CD4-positive, alpha-beta T cell (primary cell): ENCODE results near the gene AGPS. TPM values are rescaled to one million over a fixed set of nuclear protein-coding genes. Genes with fewer than 3 reads are reported as not detected.
"Not testable (repeated sequence)": the region's sequence is repeated elsewhere in the genome, so short reads cannot be mapped to it uniquely, and the experiment has no call there.

Experiments used
- ATAC-seq: fragments of 200-7000 bp; cut with Tn5 transposase; one replicate; pipeline ENCODE4 v1.10.0; 2022; ENCODE audit warnings: mild to moderate bottlenecking; ENCODE audit not compliant: poor library complexity
- CTCF ChIA-PET: fragments of 350-600 bp; sonication (Branson Sonifier 250); formaldehyde crosslinking; loops from one replicate; lab custom pipeline; 2021; ENCODE audit warnings: antibody characterized with exemption, inconsistent platforms; lab: Charles Lee
- POLR2A ChIA-PET: fragments of 350-600 bp; sonication (Branson Sonifier 250); formaldehyde crosslinking; loops from one replicate; lab custom pipeline; 2021; ENCODE audit warnings: antibody characterized with exemption, inconsistent platforms; lab: Charles Lee
- DNase-seq, 14 experiments: peaks; one replicate each; pipeline ENCODE4 v3.0.0-alpha.2; 2013 to 2020; ENCODE audit warnings: mixed read lengths in 2 of 14
- H3K27ac ChIP-seq, 2 donors: one replicate each; pipeline versions ENCODE4 v1.5.1 to v1.7.0; 2013; ENCODE audit warnings: low read length in 2 of 2, low read depth in 1 of 2, mild to moderate bottlenecking in 1 of 2
- H3K27me3 ChIP-seq, 2 experiments: 1 replicate in 1 of 2; 2 replicates in 1 of 2; pipeline versions ENCODE4 v1.6.1 to v1.7.0; 2013; ENCODE audit warnings: low read length in 2 of 2, control low read depth in 1 of 2, mild to moderate bottlenecking in 1 of 2, moderate library complexity in 1 of 2; ENCODE audit not compliant: insufficient read depth in 2 of 2, control insufficient read depth in 1 of 2
- H3K36me3 ChIP-seq: one replicate; pipeline ENCODE4 v1.6.1; 2013; ENCODE audit warnings: low read length, control low read depth; ENCODE audit not compliant: insufficient read depth
- H3K4me1 ChIP-seq: one replicate; pipeline ENCODE4 v1.6.1; 2013; ENCODE audit warnings: low read length, control low read depth; ENCODE audit not compliant: insufficient read depth
- H3K4me3 ChIP-seq: one replicate; pipeline ENCODE4 v1.5.1; 2013; ENCODE audit warnings: mild to moderate bottlenecking, low read length, moderate library complexity
- H3K9me3 ChIP-seq, 2 experiments: 1 replicate in 1 of 2; 2 replicates in 1 of 2; pipeline versions ENCODE4 v1.6.1 to v1.7.0; 2013; ENCODE audit warnings: low read length in 2 of 2, mild to moderate bottlenecking in 2 of 2, control low read depth in 1 of 2, moderate library complexity in 1 of 2; ENCODE audit not compliant: control insufficient read depth in 1 of 2, insufficient read depth in 1 of 2
- H3K27ac Mint-ChIP-seq: one replicate; pipeline ENCODE4 v1.8.0; 2020; ENCODE audit warnings: mixed read lengths
- H3K27me3 Mint-ChIP-seq: one replicate; pipeline ENCODE4 v1.8.0; 2021; ENCODE audit warnings: mixed read lengths
- H3K36me3 Mint-ChIP-seq: one replicate; pipeline ENCODE4 v1.8.0; 2021; ENCODE audit warnings: low read depth, mixed read lengths
- H3K4me1 Mint-ChIP-seq: one replicate; pipeline ENCODE4 v1.8.0; 2021; ENCODE audit warnings: low read depth, mixed read lengths
- H3K4me3 Mint-ChIP-seq: one replicate; pipeline ENCODE4 v1.8.0; 2020; ENCODE audit warnings: mild to moderate bottlenecking, mixed read lengths
- H3K9me3 Mint-ChIP-seq: one replicate; pipeline ENCODE4 v1.8.0; 2020; ENCODE audit warnings: mixed read lengths
- CTCF ChIP-seq: fragments of 200-600 bp; IDR thresholded peaks from one replicate; pipeline ENCODE4 v1.8.0; 2022; ENCODE audit warnings: antibody characterized with exemption, mild to moderate bottlenecking
- intact Hi-C, 2 experiments: fragments of 100-400 bp; cut with DNase I in 1 of 2; cut with micrococcal nuclease in 1 of 2; formaldehyde crosslinking; loops; one replicate each; pipeline versions ENCODE4 v1.15.1 to v1.9.0; 2023 to 2025; cut with DNase I, micrococcal nuclease
- total RNA-seq, 174 experiments: library from RNA in 2 of 174; stranded (reverse) in 2 of 174; gene quantifications; one replicate each; pipeline ENCODE4 v1.2.3 and lab custom pipeline; 2021 to 2026

Gene AGPS
- total RNA-seq, 2 experiments from 2014 or later, result 21.5 to 23.9 TPM

GRCh38 chr2:177550264-177551200 is 158.0 kb downstream of the AGPS start:
- peak overlapping the region; percentile 11 for H3K27ac Mint-ChIP-seq
- ChIA-PET CTCF (no interaction called here), POLR2A (no interaction called here)
- H3K4me1 Mint-ChIP-seq, result peaks cover 17% of the 10 kb centered on the region
- no peak overlapping the region for H3K4me3 ChIP-seq
- peak overlapping the region; percentile 3 for H3K4me3 Mint-ChIP-seq
- H3K36me3 ChIP-seq, result no peaks in the 10 kb centered on the region
- peaks cover 13% of the 10 kb centered on the region for H3K4me1 ChIP-seq
- H3K36me3 Mint-ChIP-seq, result peaks cover 13% of the 10 kb centered on the region
- H3K27me3 ChIP-seq, result no peaks in the 10 kb centered on the region
- ATAC-seq (no peak), DNase-seq (no peak)
- TF ChIP-seq CTCF, result no peak
- intact Hi-C loops, result loop anchor here in 1 of 2 experiments (5.0 to 10.0 kb wide), 5 partner anchors 158 to 1546 kb away; partner anchors contain the start of genes AGPS, LNPK and RBM45
- peaks cover 4% of the 10 kb centered on the region for H3K9me3 Mint-ChIP-seq
- peaks cover 3% of the 10 kb centered on the region for H3K27me3 Mint-ChIP-seq
- H3K27ac ChIP-seq, result no peak overlapping the region
- H3K9me3 ChIP-seq, result no peaks in the 10 kb centered on the region

- peak overlapping the region; percentile 77 for H3K4me3 Mint-ChIP-seq
- not testable (repeated sequence) for H3K27me3 Mint-ChIP-seq, H3K36me3 ChIP-seq, H3K9me3 ChIP-seq, ATAC-seq, H3K9me3 Mint-ChIP-seq, H3K27me3 ChIP-seq, H3K27ac ChIP-seq, DNase-seq, H3K4me3 ChIP-seq
- ChIA-PET CTCF (interaction anchor here (1.0 to 1.1 kb wide), 2 partner anchors 10 to 12 kb away, joined by 3 read pairs; no protein-coding TSS in a partner anchor), POLR2A (interaction anchor here (1.5 kb wide), 1 partner anchor 10 kb away, joined by 5 read pairs; no protein-coding TSS in a partner anchor)
- H3K27ac Mint-ChIP-seq, result peak overlapping the region; percentile 11
- H3K4me1 Mint-ChIP-seq, result peaks cover 17% of the 10 kb centered on the region
- H3K4me1 ChIP-seq, result peaks cover 13% of the 10 kb centered on the region
- peaks cover 13% of the 10 kb centered on the region for H3K36me3 Mint-ChIP-seq
- intact Hi-C loops, result loop anchor here in 1 of 2 experiments (5.0 to 10.0 kb wide), 5 partner anchors 159 to 1547 kb away; partner anchors contain the start of genes AGPS, LNPK and RBM45
These were observed 158.8 kb downstream of the AGPS start for GRCh38 chr2:177551360-177551759.

GRCh38 chr2:177551989-177552421 is 159.4 kb downstream of the AGPS start:
- peak in 1 of 14 experiments; percentile 20 for DNase-seq

More at GRCh38 chr2:177551989-177552421, 159.4 kb downstream of the AGPS start:
- Histone ChIP-seq H3K4me3 (peak overlapping the region; percentile 71), H3K36me3 (no peaks in the 10 kb centered on the region), H3K27me3 (no peaks in the 10 kb centered on the region), H3K4me1 (peaks cover 13% of the 10 kb centered on the region), H3K27ac (peak overlapping the region; percentile 93 to 99), H3K9me3 (no peaks in the 10 kb centered on the region)
- intact Hi-C loops, result loop anchor here (1.0 to 10.0 kb wide), 7 partner anchors 67 to 1547 kb away; partner anchors contain the start of genes AGPS (in 1 of the 2), LNPK (in 1 of the 2) and RBM45 (in 1 of the 2)
- no peak for TF ChIP-seq CTCF
- Mint-ChIP-seq H3K4me1 (peaks cover 17% of the 10 kb centered on the region), H3K9me3 (no peaks in the 10 kb centered on the region), H3K27ac (peak overlapping the region; percentile 98), H3K36me3 (peaks cover 13% of the 10 kb centered on the region), H3K27me3 (peaks cover 3% of the 10 kb centered on the region), H3K4me3 (peak overlapping the region; percentile 99)
- ATAC-seq, result no peak
- POLR2A ChIA-PET, result interaction anchor here (0.7 to 1.5 kb wide), 5 partner anchors 11 to 696 kb away, joined by 3 to 5 read pairs (median 3); no protein-coding TSS in a partner anchor
- CTCF ChIA-PET, result interaction anchor here (0.8 to 1.1 kb wide), 3 partner anchors 11 to 53 kb away, joined by 3 read pairs; no protein-coding TSS in a partner anchor
